HCT116 (cell line): ENCODE data around the gene PLB1. TPM values are rescaled to one million over a fixed set of nuclear protein-coding genes. Genes with fewer than 3 reads are reported as not detected.

ENCODE experiments used
- ATAC-seq: fragments of 200-7000 bp; cut with Tn5 transposase; 2 replicates; pipeline ENCODE4 v1.9.1; 2020; ENCODE audit warnings: mild to moderate bottlenecking, moderate library complexity
- BruUV-seq: library from RNA; stranded (reverse); fragments of 400-500 nt; replicated peaks from 2 replicates; lab custom pipeline; 2021; lab: Mats Ljungman, UMichigan
- CTCF ChIA-PET: fragments of 300-600 bp; sonication (Branson Sonifier 250); formaldehyde crosslinking; loops from one replicate; lab custom pipeline; 2021; ENCODE audit warnings: antibody characterized with exemption; lab: Charles Lee
- POLR2A ChIA-PET: fragments of 300-600, 350-600 bp; sonication (Branson Sonifier 250); formaldehyde crosslinking; loops from one replicate; lab custom pipeline; 2021; ENCODE audit warnings: antibody characterized with exemption; lab: Charles Lee
- RAD21 ChIA-PET, 2 experiments: fragments of 300-600 bp; sonication (Branson Sonifier 250); formaldehyde crosslinking; loops; one replicate each; lab custom pipeline; 2023; ENCODE audit warnings: low total read pairs in 2 of 2; ENCODE audit not compliant: uncharacterized antibody in 2 of 2, unreplicated experiment in 2 of 2, low non-redundant PET in 1 of 2; lab: Charles Lee
- DNase-seq: peaks from one replicate; pipeline ENCODE4 v3.0.0-alpha.2; 2010; ENCODE audit warnings: low read depth, low spot score
- H2AFZ ChIP-seq: fragments of 200-600 bp; shearing (Covaris generic), sonication (generic); 2 replicates; pipeline ENCODE4 v1.6.1; 2017; ENCODE audit warnings: low read depth, mixed run types, mixed read lengths, antibody characterized with exemption, low read length; ENCODE audit not compliant: poor library complexity, severe bottlenecking
- H3K27ac ChIP-seq: 2 replicates; pipeline ENCODE4 v1.5.1; 2012; ENCODE audit warnings: low read depth, low read length
- H3K27me3 ChIP-seq: fragments of 200-600 bp; sonication (generic); 2 replicates; pipeline ENCODE4 v1.6.1; 2016; ENCODE audit warnings: mixed run types, low read length, mixed read lengths; ENCODE audit not compliant: insufficient read depth
- H3K36me3 ChIP-seq, 2 experiments: fragments of 200-500 bp in 1 of 2; fragments of 200-600 bp in 1 of 2; sonication (Bioruptor generic) in 1 of 2; sonication (generic) in 1 of 2; 2 replicates each; pipeline versions ENCODE4 v1.5.1 to v1.6.1; 2014 to 2016; ENCODE audit warnings: low read length in 2 of 2, inconsistent platforms in 1 of 2, mixed read lengths in 1 of 2, mixed run types in 1 of 2; ENCODE audit not compliant: insufficient read depth in 2 of 2, control insufficient read depth in 1 of 2
- H3K4me1 ChIP-seq, 2 experiments: fragments of 200-600 bp in 1 of 2; sonication (generic) in 1 of 2; 2 replicates each; pipeline versions ENCODE4 v1.5.1 to v1.6.1; 2012 to 2017; ENCODE audit warnings: low read length in 2 of 2, inconsistent platforms in 1 of 2, mild to moderate bottlenecking in 1 of 2, mixed read lengths in 1 of 2, mixed run types in 1 of 2, moderate library complexity in 1 of 2; ENCODE audit not compliant: insufficient read depth in 2 of 2, control insufficient read depth in 1 of 2
- H3K4me2 ChIP-seq: fragments of 200-600 bp; sonication (generic); 2 replicates; pipeline ENCODE4 v1.6.1; 2017; ENCODE audit warnings: mixed run types, low read length, mixed read lengths
- H3K4me3 ChIP-seq, 2 experiments: fragments of 200-600 bp in 1 of 2; sonication (generic) in 1 of 2; replicated peaks in 1 of 2; 2 replicates each; pipeline ENCODE4 v1.5.1; 2011 to 2016; ENCODE audit warnings: low read length in 2 of 2, control low read depth in 1 of 2, low read depth in 1 of 2, mild to moderate bottlenecking in 1 of 2, mixed read lengths in 1 of 2, mixed run types in 1 of 2
- H3K79me2 ChIP-seq: fragments of 200-600 bp; sonication (generic); 2 replicates; pipeline ENCODE4 v1.6.1; 2017; ENCODE audit warnings: mild to moderate bottlenecking, mixed run types, low read length, moderate library complexity, mixed read lengths; ENCODE audit not compliant: insufficient read depth
- H3K9ac ChIP-seq: fragments of 200-600 bp; sonication (generic); 2 replicates; pipeline ENCODE4 v1.6.1; 2016; ENCODE audit warnings: low read length, mixed read lengths
- H3K9me2 ChIP-seq: fragments of 200-600 bp; sonication (generic), shearing (Covaris generic); 2 replicates; pipeline ENCODE4 v1.6.1; 2017; ENCODE audit warnings: mixed run types, mild to moderate bottlenecking, moderate library complexity; ENCODE audit not compliant: insufficient read depth
- H3K9me3 ChIP-seq, 2 experiments: fragments of 200-500 bp in 1 of 2; fragments of 200-600 bp in 1 of 2; sonication (Bioruptor generic) in 1 of 2; sonication (generic) in 1 of 2; 2 replicates each; pipeline ENCODE4 v1.6.1; 2014 to 2017; ENCODE audit warnings: low read length in 2 of 2, mixed read lengths in 2 of 2, inconsistent platforms in 1 of 2, low read depth in 1 of 2, mild to moderate bottlenecking in 1 of 2, mixed run types in 1 of 2, moderate library complexity in 1 of 2; ENCODE audit not compliant: control insufficient read depth in 1 of 2, insufficient read depth in 1 of 2
- H4K20me1 ChIP-seq: fragments of 200-600 bp; sonication (generic), shearing (Covaris generic); 2 replicates; pipeline ENCODE4 v1.6.1; 2017; ENCODE audit warnings: mixed run types, mild to moderate bottlenecking, moderate library complexity; ENCODE audit not compliant: insufficient read depth
- CBX3 ChIP-seq: IDR thresholded peaks from 2 replicates; pipeline ENCODE4 v1.6.1; 2012; ENCODE audit warnings: low read depth
- CEBPB ChIP-seq: IDR thresholded peaks from 2 replicates; pipeline ENCODE4 v1.6.1; 2012; ENCODE audit warnings: low read depth
- EGR1 ChIP-seq: IDR thresholded peaks from 2 replicates; pipeline ENCODE4 v1.6.1; 2012; ENCODE audit warnings: low read depth
- EZH2phosphoT487 ChIP-seq: fragments of 200-600 bp; IDR thresholded peaks from 2 replicates; pipeline ENCODE4 v1.6.1; 2018; ENCODE audit warnings: antibody characterized with exemption, borderline replicate concordance
- FOSL1 ChIP-seq: IDR thresholded peaks from 2 replicates; pipeline ENCODE4 v1.6.1; 2012; ENCODE audit warnings: low read depth
- POLR2A ChIP-seq: IDR thresholded peaks from 2 replicates; pipeline ENCODE4 v1.7.0; 2011; ENCODE audit warnings: borderline replicate concordance; ENCODE audit not compliant: insufficient read depth, insufficient read length; ENCODE audit errors: extremely low read depth
- POLR2AphosphoS5 ChIP-seq: IDR thresholded peaks from 2 replicates; pipeline ENCODE4 v1.6.1; 2011; ENCODE audit warnings: mild to moderate bottlenecking, low read depth, low read length, moderate library complexity
- REST ChIP-seq: IDR thresholded peaks from 2 replicates; pipeline ENCODE4 v1.6.1; 2012; ENCODE audit warnings: low read depth
- SIN3A ChIP-seq: IDR thresholded peaks from 2 replicates; pipeline ENCODE4 v1.6.1; 2012; ENCODE audit warnings: low read depth
- TCF7L2 ChIP-seq: IDR thresholded peaks from 2 replicates; pipeline ENCODE4 v1.7.0; 2011; ENCODE audit warnings: borderline replicate concordance, inconsistent platforms; ENCODE audit not compliant: insufficient read depth, insufficient read length; ENCODE audit errors: extremely low read depth
- ZFX ChIP-seq: fragments of 450-650 bp; IDR thresholded peaks from 2 replicates; pipeline ENCODE4 v1.6.1; 2017
- intact Hi-C: fragments of 100-400 bp; cut with micrococcal nuclease; formaldehyde crosslinking; loops from 2 replicates; pipeline ENCODE4 v1.10.0; 2022
- total RNA-seq: library from RNA; stranded (reverse); gene quantifications from one replicate; pipeline ENCODE4 v1.2.1, GENCODE V29; 2021; ENCODE audit not compliant: unreplicated experiment

Gene PLB1
- total RNA-seq, 1 experiment from 2014 or later: 0.49 TPM

GRCh38 chr2:28543316-28544035, 47.6 kb downstream of the PLB1 start:
- H3K79me2 ChIP-seq: no peaks in the 10 kb centered on the region
- no peak overlapping the region for H3K27ac ChIP-seq
- TF ChIP-seq POLR2A (no peak), ZFX (no peak), CBX3 (no peak), SIN3A (no peak), TCF7L2 (no peak), REST (no peak)
- TF ChIP-seq, all 23 proteins: peak for 0
- Histone ChIP-seq H4K20me1 (no peaks in the 10 kb centered on the region), H3K4me1 (no peaks in the 10 kb centered on the region), H3K4me3 (no peak overlapping the region), H3K9me2 (no peaks in the 10 kb centered on the region), H3K9me3 (no peaks in the 10 kb centered on the region), H2AFZ (no peak overlapping the region), H3K27me3 (no peaks in the 10 kb centered on the region), H3K9ac (no peak overlapping the region), H3K36me3 (no peaks in the 10 kb centered on the region), H3K4me2 (no peak overlapping the region)
- ChIA-PET CTCF (no interaction called here), RAD21 (no interaction called here), POLR2A (no interaction called here)
- no peak for DNase-seq
- BruUV-seq: no TSS peak
- intact Hi-C loops: no loop called here
- ATAC-seq: no peak

GRCh38 chr2:28544036-28544346, 48.1 kb downstream of the PLB1 start:
- intact Hi-C loops: no loop called here
- Histone ChIP-seq H3K9ac (no peak overlapping the region), H3K36me3 (no peaks in the 10 kb centered on the region), H3K9me3 (no peaks in the 10 kb centered on the region), H3K4me2 (no peak overlapping the region), H3K79me2 (no peaks in the 10 kb centered on the region), H3K9me2 (no peaks in the 10 kb centered on the region), H2AFZ (no peak overlapping the region), H3K27me3 (no peaks in the 10 kb centered on the region), H4K20me1 (no peaks in the 10 kb centered on the region), H3K4me3 (no peak overlapping the region), H3K27ac (no peak overlapping the region), H3K4me1 (no peaks in the 10 kb centered on the region)
- CTCF ChIA-PET: no interaction called here
- BruUV-seq: no TSS peak
- no peak for ATAC-seq
- no peak for DNase-seq
- POLR2A ChIA-PET: no interaction called here
- RAD21 ChIA-PET: no interaction called here
- no peak for TF ChIP-seq CEBPB
- TF ChIP-seq FOSL1: no peak
- TF ChIP-seq EGR1: no peak
- TF ChIP-seq EZH2phosphoT487: no peak
- TF ChIP-seq POLR2AphosphoS5: no peak
- TF ChIP-seq REST: no peak
